Psoas muscle (tissue), 8 donors: ENCODE measurements around the gene GABRA4. TPM values are rescaled to one million over a fixed set of nuclear protein-coding genes. Genes with fewer than 3 reads are reported as not detected.

Source experiments
- ATAC-seq, 4 donors: fragments of 200-7000 bp; cut with Tn5 transposase; one replicate each; pipeline ENCODE4 v1.9.1; 2020; ENCODE audit warnings: moderate library complexity in 3 of 4, mild to moderate bottlenecking in 2 of 4
- DNase-seq, 2 donors: peaks; one replicate each; pipeline ENCODE4 v3.0.0-alpha.2; 2020
- H3K27ac ChIP-seq: fragments of 200-600 bp; one replicate; pipeline ENCODE4 v1.8.0; 2022
- H3K27me3 ChIP-seq, 3 donors: fragments of 200-600 bp in 1 of 3; one replicate each; pipeline versions ENCODE4 v1.6.1 to v1.8.0; 2013 to 2022; ENCODE audit warnings: low read length in 2 of 3, mild to moderate bottlenecking in 2 of 3, moderate library complexity in 1 of 3; ENCODE audit not compliant: insufficient read depth in 3 of 3
- H3K36me3 ChIP-seq, 2 donors: fragments of 200-600 bp in 1 of 2; one replicate each; pipeline versions ENCODE4 v1.6.1 to v1.8.0; 2013 to 2022; ENCODE audit warnings: low read depth in 1 of 2, mild to moderate bottlenecking in 1 of 2, moderate library complexity in 1 of 2; ENCODE audit not compliant: insufficient read depth in 1 of 2
- H3K4me1 ChIP-seq: fragments of 200-600 bp; one replicate; pipeline ENCODE4 v1.8.0; 2022
- H3K4me3 ChIP-seq: fragments of 200-600 bp; one replicate; pipeline ENCODE4 v1.8.0; 2022; ENCODE audit warnings: mild to moderate bottlenecking
- H3K9me3 ChIP-seq: fragments of 200-600 bp; one replicate; pipeline ENCODE4 v1.8.0; 2022
- WGBS, 3 donors: extraction: QIAGEN DNeasy Blood & Tissue Kit; methylation state at CpG; one replicate each; pipeline versions ENCODE4 v1.1.6 to v1.1.7; 2013; 5-methylcytosine and 5-hydroxymethylcytosine counted together
- intact Hi-C, 2 donors: fragments of 100-400 bp; cut with DNase I; formaldehyde crosslinking; loops; one replicate each; pipeline versions ENCODE4 v1.11.0 to v1.14.2; 2022
- polyA plus RNA-seq, 3 donors: library from polyadenylated mRNA; stranded (reverse); fragments of 200-250 nt; gene quantifications; one replicate each; pipeline ENCODE4 v1.2.3, GENCODE V29; 2013
- total RNA-seq, 4 donors: library from RNA; stranded (reverse); fragmentation: NEBNext Ultra II Directional in 2 of 4; extraction: Animal tissue kit (Norgen Biotek cat#: 25700) in 2 of 4; gene quantifications; one replicate each; pipeline versions ENCODE4 v1.2.1 to v1.2.4, GENCODE V29; 2021 to 2023
- TF ChIP-seq, protein P1 (sequence below): fragments of 200-600 bp; IDR thresholded peaks from one replicate; pipeline ENCODE4 v1.8.0; 2022; ENCODE audit warnings: antibody characterized with exemption
- donor health status: healthy with polysubstance abuse.
- donor health status: DM: no; HTN: no; CAD: no; lungs with moderate emphysema.
- donor health status: Bipolar disorder and iron deficiency.
- donor health status: healthy.
- donor health status: DM: yes; HTN: yes; CAD: no.
- donor health status: DM: no; HTN: no; CAD: no.
- donor health status: DM: no; HTN: no; CAD: no.
- donor health status: DM: yes; HTN: yes; CAD: no.

The GABRA4 gene
- total and polyA plus RNA-seq, 7 donors: 0.01 TPM; not detected in 6

DNA sequence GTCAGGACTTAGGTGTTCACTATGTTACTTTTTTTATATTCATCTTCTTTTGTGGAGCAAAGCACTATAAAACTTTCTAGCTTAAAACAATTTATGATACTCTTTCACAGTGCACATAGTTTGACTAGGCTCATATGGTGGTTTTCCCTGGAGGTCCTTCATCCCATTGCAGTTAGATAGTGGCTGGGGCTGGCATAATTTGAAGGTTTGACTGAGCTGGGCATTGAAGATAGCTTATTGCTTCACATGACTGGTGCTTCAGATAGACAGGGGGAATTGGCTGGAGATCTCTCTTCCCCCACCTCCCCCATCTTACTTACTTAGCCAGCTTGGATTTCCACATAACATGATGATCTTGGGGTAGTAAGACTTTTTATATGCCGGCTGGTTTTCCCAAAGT lies 7.0 kb upstream of the GABRA4 start:
- intact Hi-C loops: no loop called here
- TF ChIP-seq, protein P1, sequence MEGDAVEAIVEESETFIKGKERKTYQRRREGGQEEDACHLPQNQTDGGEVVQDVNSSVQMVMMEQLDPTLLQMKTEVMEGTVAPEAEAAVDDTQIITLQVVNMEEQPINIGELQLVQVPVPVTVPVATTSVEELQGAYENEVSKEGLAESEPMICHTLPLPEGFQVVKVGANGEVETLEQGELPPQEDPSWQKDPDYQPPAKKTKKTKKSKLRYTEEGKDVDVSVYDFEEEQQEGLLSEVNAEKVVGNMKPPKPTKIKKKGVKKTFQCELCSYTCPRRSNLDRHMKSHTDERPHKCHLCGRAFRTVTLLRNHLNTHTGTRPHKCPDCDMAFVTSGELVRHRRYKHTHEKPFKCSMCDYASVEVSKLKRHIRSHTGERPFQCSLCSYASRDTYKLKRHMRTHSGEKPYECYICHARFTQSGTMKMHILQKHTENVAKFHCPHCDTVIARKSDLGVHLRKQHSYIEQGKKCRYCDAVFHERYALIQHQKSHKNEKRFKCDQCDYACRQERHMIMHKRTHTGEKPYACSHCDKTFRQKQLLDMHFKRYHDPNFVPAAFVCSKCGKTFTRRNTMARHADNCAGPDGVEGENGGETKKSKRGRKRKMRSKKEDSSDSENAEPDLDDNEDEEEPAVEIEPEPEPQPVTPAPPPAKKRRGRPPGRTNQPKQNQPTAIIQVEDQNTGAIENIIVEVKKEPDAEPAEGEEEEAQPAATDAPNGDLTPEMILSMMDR: no peak
- H3K4me1 ChIP-seq: no peaks in the 10 kb centered on the region
- no peak overlapping the region for H3K4me3 ChIP-seq
- H3K27me3 ChIP-seq: no peaks in the 10 kb centered on the region
- no peak overlapping the region for H3K27ac ChIP-seq
- H3K36me3 ChIP-seq: no peaks in the 10 kb centered on the region
- H3K9me3 ChIP-seq: no peaks in the 10 kb centered on the region
- DNase-seq (no peak), ATAC-seq (no peak)
- 77 to 91% (median 86%) methylated on average over 1 of the region's 1 CpG for WGBS, 3 donors

DNA sequence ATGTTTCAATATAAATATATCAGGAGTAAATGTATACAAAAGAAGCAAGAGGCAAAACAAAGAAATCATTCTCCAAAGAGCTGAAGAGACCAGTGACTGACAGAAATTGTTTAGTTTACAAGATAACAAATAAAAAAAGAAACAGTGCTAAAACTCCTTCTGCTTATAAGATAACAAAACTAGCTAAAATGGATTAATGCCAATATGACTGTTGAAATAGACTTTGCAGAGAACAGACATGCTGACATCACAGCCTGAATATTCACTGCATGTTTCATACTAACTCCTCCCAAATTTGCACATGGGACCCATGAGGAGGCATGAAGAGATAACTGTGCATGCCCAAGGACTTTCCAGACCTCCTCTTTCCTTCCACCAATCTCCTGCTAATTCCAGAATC lies 6.2 kb upstream of the GABRA4 start:
- Histone ChIP-seq H3K27ac (no peak overlapping the region), H3K27me3 (no peaks in the 10 kb centered on the region), H3K4me1 (no peaks in the 10 kb centered on the region), H3K4me3 (no peak overlapping the region), H3K36me3 (no peaks in the 10 kb centered on the region), H3K9me3 (no peaks in the 10 kb centered on the region)
- DNase-seq (no peak), ATAC-seq (no peak)
- TF ChIP-seq, protein P1: no peak
- intact Hi-C loops: no loop called here

DNA sequence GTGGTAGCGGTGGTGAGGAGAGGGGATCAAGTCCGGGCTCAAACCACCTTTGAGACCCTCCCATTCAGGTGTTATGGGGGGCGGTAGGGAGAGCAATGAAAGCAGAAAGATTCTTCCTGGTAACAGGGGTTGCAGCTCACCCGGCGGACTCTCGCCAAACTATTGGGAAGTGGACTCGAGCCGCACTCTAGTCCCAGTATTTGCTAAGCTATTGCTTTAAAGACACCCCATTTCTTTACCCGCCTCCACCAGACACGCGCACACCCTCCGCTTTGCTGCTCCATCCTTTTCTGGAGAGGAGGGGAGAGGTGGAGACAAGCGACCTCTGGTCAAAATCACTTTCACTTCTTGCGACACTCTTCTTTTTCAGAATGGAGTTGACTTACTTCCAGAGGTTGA lies 625 bp upstream of the GABRA4 start:
- H3K27ac ChIP-seq: no peak overlapping the region
- intact Hi-C loops: no loop called here
- peaks cover 0 to 9% (median 7%) of the 10 kb centered on the region in 3 donors for H3K27me3 ChIP-seq
- H3K4me1 ChIP-seq: no peaks in the 10 kb centered on the region
- no peaks in the 10 kb centered on the region for H3K36me3 ChIP-seq
- no peak for ATAC-seq
- WGBS, 3 donors: 1 to 2% (median 2%) methylated on average over 14 of the region's 14 CpGs
- TF ChIP-seq, protein P1: no peak
- no peaks in the 10 kb centered on the region for H3K9me3 ChIP-seq
- no peak for DNase-seq
- H3K4me3 ChIP-seq: no peak overlapping the region

DNA sequence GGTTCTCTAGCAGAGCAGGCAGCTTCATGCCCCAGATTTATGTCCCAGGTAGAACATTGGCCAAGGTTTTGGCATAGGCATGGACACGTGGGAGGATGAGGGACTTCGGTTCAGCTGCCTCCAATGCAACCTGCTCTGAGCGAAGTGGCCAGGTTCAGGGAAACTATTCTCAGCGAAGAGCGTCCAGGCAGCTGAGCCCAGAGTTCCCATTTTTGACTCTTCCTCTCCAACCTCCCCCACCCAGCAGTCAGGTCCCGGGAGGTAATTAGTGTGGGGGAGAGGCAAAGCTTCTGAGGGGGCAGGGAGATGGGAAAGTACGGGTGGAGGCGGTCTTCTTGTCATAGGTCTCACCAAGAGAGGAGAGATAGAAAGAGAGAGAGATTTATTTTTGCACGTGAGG lies 1.0 kb downstream of the GABRA4 start:
- no peak for ATAC-seq
- no peak for DNase-seq
- H3K36me3 ChIP-seq: no peaks in the 10 kb centered on the region

More for the DNA sequence above, 1.0 kb downstream of the GABRA4 start:
- Histone ChIP-seq H3K9me3 (no peaks in the 10 kb centered on the region), H3K4me3 (no peak overlapping the region), H3K27me3 (peaks cover 0 to 9% (median 7%) of the 10 kb centered on the region in 3 donors), H3K27ac (no peak overlapping the region), H3K4me1 (no peaks in the 10 kb centered on the region)
- intact Hi-C loops: no loop called here
- TF ChIP-seq, protein P1: no peak
- 7 to 15% (median 14%) methylated on average over 7 to 9 of the region's 9 CpGs for WGBS, 3 donors
